HCT116 (cell line): Measurements from ENCODE around the gene SRF. TPM values are rescaled to one million over a fixed set of nuclear protein-coding genes. Genes with fewer than 3 reads are reported as not detected.

ENCODE experiments used
- ATAC-seq: fragments of 200-7000 bp; cut with Tn5 transposase; 2 replicates; pipeline ENCODE4 v1.9.1; 2020; ENCODE audit warnings: mild to moderate bottlenecking, moderate library complexity
- BruUV-seq: library from RNA; stranded (reverse); fragments of 400-500 nt; replicated peaks from 2 replicates; lab custom pipeline; 2021; lab: Mats Ljungman, UMichigan
- CTCF ChIA-PET: fragments of 300-600 bp; sonication (Branson Sonifier 250); formaldehyde crosslinking; loops from one replicate; lab custom pipeline; 2021; ENCODE audit warnings: antibody characterized with exemption; lab: Charles Lee
- POLR2A ChIA-PET: fragments of 300-600, 350-600 bp; sonication (Branson Sonifier 250); formaldehyde crosslinking; loops from one replicate; lab custom pipeline; 2021; ENCODE audit warnings: antibody characterized with exemption; lab: Charles Lee
- RAD21 ChIA-PET, 2 experiments: fragments of 300-600 bp; sonication (Branson Sonifier 250); formaldehyde crosslinking; loops; one replicate each; lab custom pipeline; 2023; ENCODE audit warnings: low total read pairs in 2 of 2; ENCODE audit not compliant: uncharacterized antibody in 2 of 2, unreplicated experiment in 2 of 2, low non-redundant PET in 1 of 2; lab: Charles Lee
- DNase-seq: peaks from one replicate; pipeline ENCODE4 v3.0.0-alpha.2; 2010; ENCODE audit warnings: low read depth, low spot score
- H2AFZ ChIP-seq: fragments of 200-600 bp; shearing (Covaris generic), sonication (generic); 2 replicates; pipeline ENCODE4 v1.6.1; 2017; ENCODE audit warnings: low read depth, mixed run types, mixed read lengths, antibody characterized with exemption, low read length; ENCODE audit not compliant: poor library complexity, severe bottlenecking
- H3K27ac ChIP-seq: 2 replicates; pipeline ENCODE4 v1.5.1; 2012; ENCODE audit warnings: low read depth, low read length
- H3K27me3 ChIP-seq: fragments of 200-600 bp; sonication (generic); 2 replicates; pipeline ENCODE4 v1.6.1; 2016; ENCODE audit warnings: mixed run types, low read length, mixed read lengths; ENCODE audit not compliant: insufficient read depth
- H3K36me3 ChIP-seq, 2 experiments: fragments of 200-500 bp in 1 of 2; fragments of 200-600 bp in 1 of 2; sonication (Bioruptor generic) in 1 of 2; sonication (generic) in 1 of 2; 2 replicates each; pipeline versions ENCODE4 v1.5.1 to v1.6.1; 2014 to 2016; ENCODE audit warnings: low read length in 2 of 2, inconsistent platforms in 1 of 2, mixed read lengths in 1 of 2, mixed run types in 1 of 2; ENCODE audit not compliant: insufficient read depth in 2 of 2, control insufficient read depth in 1 of 2
- H3K4me1 ChIP-seq, 2 experiments: fragments of 200-600 bp in 1 of 2; sonication (generic) in 1 of 2; 2 replicates each; pipeline versions ENCODE4 v1.5.1 to v1.6.1; 2012 to 2017; ENCODE audit warnings: low read length in 2 of 2, inconsistent platforms in 1 of 2, mild to moderate bottlenecking in 1 of 2, mixed read lengths in 1 of 2, mixed run types in 1 of 2, moderate library complexity in 1 of 2; ENCODE audit not compliant: insufficient read depth in 2 of 2, control insufficient read depth in 1 of 2
- H3K4me2 ChIP-seq: fragments of 200-600 bp; sonication (generic); 2 replicates; pipeline ENCODE4 v1.6.1; 2017; ENCODE audit warnings: mixed run types, low read length, mixed read lengths
- H3K4me3 ChIP-seq, 2 experiments: fragments of 200-600 bp in 1 of 2; sonication (generic) in 1 of 2; replicated peaks in 1 of 2; 2 replicates each; pipeline ENCODE4 v1.5.1; 2011 to 2016; ENCODE audit warnings: low read length in 2 of 2, control low read depth in 1 of 2, low read depth in 1 of 2, mild to moderate bottlenecking in 1 of 2, mixed read lengths in 1 of 2, mixed run types in 1 of 2
- H3K79me2 ChIP-seq: fragments of 200-600 bp; sonication (generic); 2 replicates; pipeline ENCODE4 v1.6.1; 2017; ENCODE audit warnings: mild to moderate bottlenecking, mixed run types, low read length, moderate library complexity, mixed read lengths; ENCODE audit not compliant: insufficient read depth
- H3K9ac ChIP-seq: fragments of 200-600 bp; sonication (generic); 2 replicates; pipeline ENCODE4 v1.6.1; 2016; ENCODE audit warnings: low read length, mixed read lengths
- H3K9me2 ChIP-seq: fragments of 200-600 bp; sonication (generic), shearing (Covaris generic); 2 replicates; pipeline ENCODE4 v1.6.1; 2017; ENCODE audit warnings: mixed run types, mild to moderate bottlenecking, moderate library complexity; ENCODE audit not compliant: insufficient read depth
- H3K9me3 ChIP-seq, 2 experiments: fragments of 200-500 bp in 1 of 2; fragments of 200-600 bp in 1 of 2; sonication (Bioruptor generic) in 1 of 2; sonication (generic) in 1 of 2; 2 replicates each; pipeline ENCODE4 v1.6.1; 2014 to 2017; ENCODE audit warnings: low read length in 2 of 2, mixed read lengths in 2 of 2, inconsistent platforms in 1 of 2, low read depth in 1 of 2, mild to moderate bottlenecking in 1 of 2, mixed run types in 1 of 2, moderate library complexity in 1 of 2; ENCODE audit not compliant: control insufficient read depth in 1 of 2, insufficient read depth in 1 of 2
- H4K20me1 ChIP-seq: fragments of 200-600 bp; sonication (generic), shearing (Covaris generic); 2 replicates; pipeline ENCODE4 v1.6.1; 2017; ENCODE audit warnings: mixed run types, mild to moderate bottlenecking, moderate library complexity; ENCODE audit not compliant: insufficient read depth
- CBX3 ChIP-seq: IDR thresholded peaks from 2 replicates; pipeline ENCODE4 v1.6.1; 2012; ENCODE audit warnings: low read depth
- CEBPB ChIP-seq: IDR thresholded peaks from 2 replicates; pipeline ENCODE4 v1.6.1; 2012; ENCODE audit warnings: low read depth
- EZH2 ChIP-seq: fragments of 200-600 bp; sonication (generic); IDR thresholded peaks from 2 replicates; pipeline ENCODE4 v1.6.1; 2017; ENCODE audit warnings: antibody characterized with exemption, mixed run types
- FOSL1 ChIP-seq: IDR thresholded peaks from 2 replicates; pipeline ENCODE4 v1.6.1; 2012; ENCODE audit warnings: low read depth
- JUND ChIP-seq: IDR thresholded peaks from 2 replicates; pipeline ENCODE4 v1.6.1; 2012
- POLR2AphosphoS5 ChIP-seq: IDR thresholded peaks from 2 replicates; pipeline ENCODE4 v1.6.1; 2011; ENCODE audit warnings: mild to moderate bottlenecking, low read depth, low read length, moderate library complexity
- RAD21 ChIP-seq: IDR thresholded peaks from 2 replicates; pipeline ENCODE4 v1.6.1; 2012; ENCODE audit warnings: low read depth, mild to moderate bottlenecking
- SP1 ChIP-seq: IDR thresholded peaks from 2 replicates; pipeline ENCODE4 v1.6.1; 2012; ENCODE audit warnings: low read depth
- TCF7L2 ChIP-seq: IDR thresholded peaks from 2 replicates; pipeline ENCODE4 v1.7.0; 2011; ENCODE audit warnings: borderline replicate concordance, inconsistent platforms; ENCODE audit not compliant: insufficient read depth, insufficient read length; ENCODE audit errors: extremely low read depth
- YY1 ChIP-seq: IDR thresholded peaks from 2 replicates; pipeline ENCODE4 v1.6.1; 2011; ENCODE audit warnings: low read length, low read depth, moderate library complexity, mild to moderate bottlenecking; ENCODE audit not compliant: insufficient replicate concordance; ENCODE audit errors: extremely low read depth
- ZFX ChIP-seq: fragments of 450-650 bp; IDR thresholded peaks from 2 replicates; pipeline ENCODE4 v1.6.1; 2017
- ZNF274 ChIP-seq: fragments of 200-500 bp; sonication (Bioruptor generic); IDR thresholded peaks from 2 replicates; pipeline ENCODE4 v1.6.1; 2014; ENCODE audit warnings: mild to moderate bottlenecking, low read depth, low read length, inconsistent platforms
- intact Hi-C: fragments of 100-400 bp; cut with micrococcal nuclease; formaldehyde crosslinking; loops from 2 replicates; pipeline ENCODE4 v1.10.0; 2022
- total RNA-seq: library from RNA; stranded (reverse); gene quantifications from one replicate; pipeline ENCODE4 v1.2.1, GENCODE V29; 2021; ENCODE audit not compliant: unreplicated experiment
- TF ChIP-seq, protein P1 (sequence below): IDR thresholded peaks from 2 replicates; pipeline ENCODE4 v1.6.1; 2012
- TF ChIP-seq, protein P2 (sequence below): IDR thresholded peaks from 2 replicates; pipeline ENCODE4 v1.6.1; 2012
- TF ChIP-seq, protein P3 (sequence below), 3 experiments: fragments of 200-600 bp in 1 of 3; sonication (generic) in 1 of 3; IDR thresholded peaks in 2 of 3; conservative IDR thresholded peaks in 1 of 3; 2 replicates each; pipeline ENCODE4 v1.5.1; 2012 to 2017; ENCODE audit warnings: low read depth in 2 of 3, low read length in 2 of 3, antibody characterized with exemption in 1 of 3, borderline replicate concordance in 1 of 3, control low read depth in 1 of 3, mild to moderate bottlenecking in 1 of 3, mixed read lengths in 1 of 3, mixed run types in 1 of 3, moderate library complexity in 1 of 3; ENCODE audit not compliant: insufficient read depth in 1 of 3

SRF gene
- total RNA-seq, 1 experiment from 2014 or later: 28.1 TPM

DNA sequence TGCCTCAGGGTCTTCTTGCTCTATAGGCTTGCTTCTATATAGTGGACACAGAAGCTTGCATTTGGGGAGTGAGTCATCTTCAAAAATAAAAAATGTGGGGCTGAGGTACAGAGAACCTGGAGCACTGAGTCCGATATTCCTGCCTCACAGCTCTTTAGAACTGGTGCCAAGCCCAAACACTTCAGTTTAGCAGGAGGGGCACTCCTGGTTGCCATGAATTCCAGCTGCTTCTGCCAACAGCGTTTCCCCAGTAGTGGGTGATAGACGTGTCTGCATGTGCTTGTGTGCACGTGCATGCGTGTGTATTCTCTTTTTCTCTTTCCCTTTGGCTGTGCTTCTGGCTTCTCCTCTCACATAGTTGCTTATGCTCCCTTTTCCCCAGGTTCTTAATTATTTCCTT, 46.3 kb downstream of the SRF start:
- POLR2A ChIA-PET: no interaction called here

More for the DNA sequence above, 46.3 kb downstream of the SRF start:
- intact Hi-C loops: no loop called here
- H3K9me3 ChIP-seq: no peaks in the 10 kb centered on the region
- H3K4me3 ChIP-seq: no peak overlapping the region
- H3K36me3 ChIP-seq: no peaks in the 10 kb centered on the region; a peak in 1 of 4 replicates
- DNase-seq: no peak
- H3K27me3 ChIP-seq: no peaks in the 10 kb centered on the region
- CTCF ChIA-PET: no interaction called here
- H3K9me2 ChIP-seq: no peaks in the 10 kb centered on the region
- no peaks in the 10 kb centered on the region for H3K79me2 ChIP-seq
- no peak overlapping the region for H2AFZ ChIP-seq
- ATAC-seq: no peak
- H4K20me1 ChIP-seq: no peaks in the 10 kb centered on the region
- no peak overlapping the region for H3K4me2 ChIP-seq
- H3K9ac ChIP-seq: no peak overlapping the region
- no peak overlapping the region for H3K27ac ChIP-seq
- RAD21 ChIA-PET: no interaction called here
- no TSS peak for BruUV-seq
- TF ChIP-seq RAD21: no peak
- TF ChIP-seq ZNF274: no peak
- no peak for TF ChIP-seq CEBPB
- TF ChIP-seq SP1: no peak
- no peak for TF ChIP-seq YY1
- no peak for TF ChIP-seq POLR2AphosphoS5
- no peak for TF ChIP-seq JUND
- no peak for TF ChIP-seq FOSL1
- no peak for TF ChIP-seq TCF7L2
- TF ChIP-seq CBX3: no peak
- TF ChIP-seq, protein P1, sequence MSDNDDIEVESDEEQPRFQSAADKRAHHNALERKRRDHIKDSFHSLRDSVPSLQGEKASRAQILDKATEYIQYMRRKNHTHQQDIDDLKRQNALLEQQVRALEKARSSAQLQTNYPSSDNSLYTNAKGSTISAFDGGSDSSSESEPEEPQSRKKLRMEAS: no peak
- TF ChIP-seq ZFX: no peak
- TF ChIP-seq EZH2: no peak
- TF ChIP-seq, protein P2, sequence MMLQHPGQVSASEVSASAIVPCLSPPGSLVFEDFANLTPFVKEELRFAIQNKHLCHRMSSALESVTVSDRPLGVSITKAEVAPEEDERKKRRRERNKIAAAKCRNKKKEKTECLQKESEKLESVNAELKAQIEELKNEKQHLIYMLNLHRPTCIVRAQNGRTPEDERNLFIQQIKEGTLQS: no peak
- TF ChIP-seq, protein P3, sequence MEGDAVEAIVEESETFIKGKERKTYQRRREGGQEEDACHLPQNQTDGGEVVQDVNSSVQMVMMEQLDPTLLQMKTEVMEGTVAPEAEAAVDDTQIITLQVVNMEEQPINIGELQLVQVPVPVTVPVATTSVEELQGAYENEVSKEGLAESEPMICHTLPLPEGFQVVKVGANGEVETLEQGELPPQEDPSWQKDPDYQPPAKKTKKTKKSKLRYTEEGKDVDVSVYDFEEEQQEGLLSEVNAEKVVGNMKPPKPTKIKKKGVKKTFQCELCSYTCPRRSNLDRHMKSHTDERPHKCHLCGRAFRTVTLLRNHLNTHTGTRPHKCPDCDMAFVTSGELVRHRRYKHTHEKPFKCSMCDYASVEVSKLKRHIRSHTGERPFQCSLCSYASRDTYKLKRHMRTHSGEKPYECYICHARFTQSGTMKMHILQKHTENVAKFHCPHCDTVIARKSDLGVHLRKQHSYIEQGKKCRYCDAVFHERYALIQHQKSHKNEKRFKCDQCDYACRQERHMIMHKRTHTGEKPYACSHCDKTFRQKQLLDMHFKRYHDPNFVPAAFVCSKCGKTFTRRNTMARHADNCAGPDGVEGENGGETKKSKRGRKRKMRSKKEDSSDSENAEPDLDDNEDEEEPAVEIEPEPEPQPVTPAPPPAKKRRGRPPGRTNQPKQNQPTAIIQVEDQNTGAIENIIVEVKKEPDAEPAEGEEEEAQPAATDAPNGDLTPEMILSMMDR (IDR thresholded peaks at IDR 0.05 in 2 of 3, conservative IDR thresholded peaks at IDR 0.05 in 1 of 3; ENCODE audit: borderline replicate concordance in 1 of 3, insufficient read depth in 1 of 3, low read depth in 2 of 3, low read length in 2 of 3): no peak
- H3K4me1 ChIP-seq: no peaks in the 10 kb centered on the region
